NCI-H345 (cell line): Measurements from ENCODE around the gene TDRD7.
"Not testable (repeated sequence)": the region's sequence is repeated elsewhere in the genome, so short reads cannot be mapped to it uniquely, and the experiment has no call there.

Experiments
- DNase-seq: peaks from one replicate; lab custom pipeline; 2025; lab: John Stamatoyannopoulos, UW

Gene TDRD7

GRCh38 chr9:97419309-97419867, 7.5 kb downstream of the TDRD7 start:
- DNase-seq, result no peak

GRCh38 chr9:97425336-97425972, 13.6 kb downstream of the TDRD7 start:
- DNase-seq, result no peak

- DNase-seq, result no peak
Measured at GRCh38 chr9:97425973-97426336, 14.1 kb downstream of the TDRD7 start.

- no peak for DNase-seq
Measured at GRCh38 chr9:97427885-97428284, 16.0 kb downstream of the TDRD7 start.

- no peak for DNase-seq
Measured at GRCh38 chr9:97430316-97431043, 18.6 kb downstream of the TDRD7 start.

- DNase-seq, result no peak
Measured at GRCh38 chr9:97431044-97431441, 19.1 kb downstream of the TDRD7 start.

GRCh38 chr9:97431549-97432143, 19.8 kb downstream of the TDRD7 start:
- no peak for DNase-seq

GRCh38 chr9:97437051-97437600, 25.2 kb downstream of the TDRD7 start:
- DNase-seq, result no peak

- DNase-seq, result no peak
Measured at GRCh38 chr9:97438257-97438656, 26.4 kb downstream of the TDRD7 start.

GRCh38 chr9:97438666-97439065, 26.8 kb downstream of the TDRD7 start:
- DNase-seq, result no peak

- no peak for DNase-seq
Measured at GRCh38 chr9:97440160-97440559, 28.3 kb downstream of the TDRD7 start.

- no peak for DNase-seq
Measured at GRCh38 chr9:97441729-97442128, 29.8 kb downstream of the TDRD7 start.

- DNase-seq, result no peak
Measured at GRCh38 chr9:97445119-97445701, 33.3 kb downstream of the TDRD7 start.

GRCh38 chr9:97447001-97447400, 35.1 kb downstream of the TDRD7 start:
- DNase-seq, result no peak

- not testable (repeated sequence) for DNase-seq
Measured at GRCh38 chr9:97453573-97453972, 41.7 kb downstream of the TDRD7 start.

GRCh38 chr9:97456841-97457240, 44.9 kb downstream of the TDRD7 start:
- DNase-seq, result not testable (repeated sequence)

- DNase-seq, result no peak
Measured at GRCh38 chr9:97459326-97459725, 47.4 kb downstream of the TDRD7 start.

GRCh38 chr9:97462159-97462558, 50.3 kb downstream of the TDRD7 start:
- no peak for DNase-seq

GRCh38 chr9:97462914-97463313, 51.0 kb downstream of the TDRD7 start:
- no peak for DNase-seq

- peak; percentile 32 for DNase-seq
Measured at GRCh38 chr9:97468658-97469448, 57.0 kb downstream of the TDRD7 start.

- DNase-seq, result no peak
Measured at GRCh38 chr9:97470076-97470475, 58.2 kb downstream of the TDRD7 start.

- DNase-seq, result no peak
Measured at GRCh38 chr9:97473717-97474116, 61.8 kb downstream of the TDRD7 start.
